Neural progenitor cell (in vitro differentiated cells): Measurements from ENCODE around the gene TRA2B. TPM values are rescaled to one million over a fixed set of nuclear protein-coding genes. Genes with fewer than 3 reads are reported as not detected.
A peak's percentile ranks its signal among the peaks of the same experiment; 100 is the strongest.

Experiments used
- DNase-seq: peaks from one replicate; pipeline ENCODE4 v3.0.0-alpha.2; 2016; ENCODE audit warnings: low spot score
- H2AFZ ChIP-seq: fragments of 200-600 bp; sonication (generic); replicated peaks from 2 replicates; pipeline ENCODE4 v1.6.1; 2016; ENCODE audit warnings: antibody characterized with exemption
- H3F3A ChIP-seq: fragments of 200-600 bp; sonication (generic); 2 replicates; pipeline ENCODE4 v1.6.1; 2016; ENCODE audit warnings: antibody characterized with exemption, low read depth
- H3K27ac ChIP-seq: fragments of 200-600 bp; sonication (generic); 2 replicates; pipeline ENCODE4 v1.5.1; 2016; ENCODE audit warnings: mild to moderate bottlenecking
- H3K27me3 ChIP-seq: fragments of 200-600 bp; sonication (generic); 2 replicates; pipeline ENCODE4 v1.6.1; 2016; ENCODE audit warnings: mild to moderate bottlenecking, moderate library complexity
- H3K36me3 ChIP-seq: fragments of 200-600 bp; sonication (generic); 2 replicates; pipeline ENCODE4 v1.5.1; 2016
- H3K4me1 ChIP-seq: fragments of 200-600 bp; sonication (generic); 2 replicates; pipeline ENCODE4 v1.6.1; 2016; ENCODE audit warnings: mixed run types
- H3K4me2 ChIP-seq: fragments of 200-600 bp; sonication (generic); 2 replicates; pipeline ENCODE4 v1.6.1; 2016
- H3K4me3 ChIP-seq: fragments of 200-600 bp; sonication (generic); 2 replicates; pipeline ENCODE4 v1.5.1; 2016
- H3K79me2 ChIP-seq: fragments of 200-600 bp; sonication (generic); 2 replicates; pipeline ENCODE4 v1.6.1; 2016; ENCODE audit warnings: low read depth
- H3K9ac ChIP-seq: fragments of 200-600 bp; sonication (generic); 2 replicates; pipeline ENCODE4 v1.6.1; 2016
- H3K9me3 ChIP-seq: fragments of 200-600 bp; sonication (generic); 2 replicates; pipeline ENCODE4 v1.5.1; 2016; ENCODE audit warnings: low read depth
- H4K20me1 ChIP-seq: fragments of 200-600 bp; sonication (generic); 2 replicates; pipeline ENCODE4 v1.6.1; 2016; ENCODE audit warnings: low read depth
- H3K27ac Mint-ChIP-seq: 3 replicates; pipeline ENCODE4 v1.8.0; 2021; ENCODE audit warnings: mixed read lengths
- H3K27me3 Mint-ChIP-seq: 2 replicates; pipeline ENCODE4 v1.8.0; 2022; ENCODE audit warnings: low read depth, mild to moderate bottlenecking, inconsistent platforms, moderate library complexity, mixed read lengths; ENCODE audit not compliant: insufficient read depth
- H3K36me3 Mint-ChIP-seq: 3 replicates; pipeline ENCODE4 v1.8.0; 2021; ENCODE audit warnings: mixed read lengths
- H3K4me1 Mint-ChIP-seq: 3 replicates; pipeline ENCODE4 v1.8.0; 2021; ENCODE audit warnings: mixed read lengths
- H3K4me3 Mint-ChIP-seq: 3 replicates; pipeline ENCODE4 v1.8.0; 2021; ENCODE audit warnings: mild to moderate bottlenecking, moderate library complexity, mixed read lengths
- H3K9me3 Mint-ChIP-seq: 3 replicates; pipeline ENCODE4 v1.8.0; 2020; ENCODE audit warnings: mixed read lengths
- CTCF ChIP-seq: fragments of 200-600 bp; sonication (generic); IDR thresholded peaks from 2 replicates; pipeline ENCODE4 v1.5.1; 2017; ENCODE audit warnings: antibody characterized with exemption, mild to moderate bottlenecking
- EZH2 ChIP-seq: fragments of 200-600 bp; sonication (generic); IDR thresholded peaks from 2 replicates; pipeline ENCODE4 v1.6.1; 2017; ENCODE audit warnings: antibody characterized with exemption, mild to moderate bottlenecking, moderate library complexity
- EZH2phosphoT487 ChIP-seq: fragments of 200-600 bp; sonication (generic); IDR thresholded peaks from 2 replicates; pipeline ENCODE4 v1.6.1; 2017; ENCODE audit warnings: antibody characterized with exemption
- total RNA-seq: library from RNA; depleted of rRNA; stranded (reverse); fragments of >200 nt; gene quantifications from 2 replicates; pipeline ENCODE4 v1.2.3, GENCODE V29; 2015; ENCODE audit warnings: low replicate concordance

The TRA2B gene
- total RNA-seq, 1 donor from 2014 or later: 431 TPM

GRCh38 chr3:185936814-185937688, 763 bp downstream of the TRA2B start:
- H3K27ac ChIP-seq: peak overlapping the region; percentile 98
- no peak overlapping the region for H2AFZ ChIP-seq
- Mint-ChIP-seq H3K4me1 (peaks cover 35% of the 10 kb centered on the region), H3K36me3 (peaks cover 22% of the 10 kb centered on the region), H3K27ac (peak overlapping the region; percentile 100), H3K9me3 (peaks cover 16% of the 10 kb centered on the region), H3K27me3 (peaks cover 4% of the 10 kb centered on the region), H3K4me3 (peak overlapping the region; percentile 100)
- H3K9ac ChIP-seq: peak overlapping the region; percentile 100
- peak overlapping the region; percentile 89 for H3K4me2 ChIP-seq
- H3K27me3 ChIP-seq: no peaks in the 10 kb centered on the region
- peaks cover 54% of the 10 kb centered on the region for H4K20me1 ChIP-seq
- peaks cover 64% of the 10 kb centered on the region for H3K79me2 ChIP-seq
- H3K4me1 ChIP-seq: peaks cover 18% of the 10 kb centered on the region
- no peaks in the 10 kb centered on the region for H3K9me3 ChIP-seq
- peaks cover 18% of the 10 kb centered on the region for H3F3A ChIP-seq
- DNase-seq: peak; percentile 93
- peak overlapping the region; percentile 89 for H3K4me3 ChIP-seq
- TF ChIP-seq CTCF: no peak
- TF ChIP-seq EZH2phosphoT487: no peak
- no peaks in the 10 kb centered on the region for H3K36me3 ChIP-seq

- Histone ChIP-seq H3K4me3 (peak overlapping the region; percentile 89), H3K36me3 (no peaks in the 10 kb centered on the region), H3K9me3 (no peaks in the 10 kb centered on the region), H3K79me2 (peaks cover 72% of the 10 kb centered on the region), H4K20me1 (peaks cover 62% of the 10 kb centered on the region), H3K4me2 (peak overlapping the region; percentile 89), H3F3A (peaks cover 18% of the 10 kb centered on the region), H3K27me3 (no peaks in the 10 kb centered on the region), H3K27ac (peak overlapping the region; percentile 98), H2AFZ (no peak overlapping the region), H3K9ac (peak overlapping the region; percentile 100), H3K4me1 (peaks cover 26% of the 10 kb centered on the region)
- no peak for TF ChIP-seq CTCF
- no peak for TF ChIP-seq EZH2phosphoT487
- TF ChIP-seq EZH2: no peak
- H3K4me1 Mint-ChIP-seq: peaks cover 42% of the 10 kb centered on the region
- H3K36me3 Mint-ChIP-seq: peaks cover 26% of the 10 kb centered on the region
- H3K27ac Mint-ChIP-seq: peak overlapping the region; percentile 100
- no peak for DNase-seq
- peak overlapping the region; percentile 100 for H3K4me3 Mint-ChIP-seq
- peaks cover 4% of the 10 kb centered on the region for H3K27me3 Mint-ChIP-seq
- H3K9me3 Mint-ChIP-seq: peaks cover 16% of the 10 kb centered on the region
Observed at GRCh38 chr3:185936273-185936629, 1.6 kb downstream of the TRA2B start.

- TF ChIP-seq EZH2phosphoT487 (no peak), EZH2 (no peak), CTCF (no peak)
- H4K20me1 ChIP-seq: peaks cover 68% of the 10 kb centered on the region
- peak overlapping the region; percentile 100 for H3K9ac ChIP-seq
- peaks cover 18% of the 10 kb centered on the region for H3F3A ChIP-seq
- no peaks in the 10 kb centered on the region for H3K27me3 ChIP-seq
- H3K4me2 ChIP-seq: peak overlapping the region; percentile 89
- peak overlapping the region; percentile 89 for H3K4me3 ChIP-seq
- Mint-ChIP-seq H3K9me3 (peaks cover 16% of the 10 kb centered on the region), H3K36me3 (peaks cover 29% of the 10 kb centered on the region), H3K27ac (peak overlapping the region; percentile 48), H3K27me3 (peaks cover 4% of the 10 kb centered on the region), H3K4me1 (peaks cover 47% of the 10 kb centered on the region), H3K4me3 (peak overlapping the region; percentile 100)
- H3K4me1 ChIP-seq: peaks cover 32% of the 10 kb centered on the region
- H3K9me3 ChIP-seq: no peaks in the 10 kb centered on the region
- peaks cover 78% of the 10 kb centered on the region for H3K79me2 ChIP-seq
- peak; percentile 23 for DNase-seq
- H2AFZ ChIP-seq: no peak overlapping the region
- H3K36me3 ChIP-seq: no peaks in the 10 kb centered on the region
- H3K27ac ChIP-seq: no peak overlapping the region
Observed at GRCh38 chr3:185935465-185936272, 2.1 kb downstream of the TRA2B start.
